ENCODE data around the gene SCLY.

Gene SCLY

DNA sequence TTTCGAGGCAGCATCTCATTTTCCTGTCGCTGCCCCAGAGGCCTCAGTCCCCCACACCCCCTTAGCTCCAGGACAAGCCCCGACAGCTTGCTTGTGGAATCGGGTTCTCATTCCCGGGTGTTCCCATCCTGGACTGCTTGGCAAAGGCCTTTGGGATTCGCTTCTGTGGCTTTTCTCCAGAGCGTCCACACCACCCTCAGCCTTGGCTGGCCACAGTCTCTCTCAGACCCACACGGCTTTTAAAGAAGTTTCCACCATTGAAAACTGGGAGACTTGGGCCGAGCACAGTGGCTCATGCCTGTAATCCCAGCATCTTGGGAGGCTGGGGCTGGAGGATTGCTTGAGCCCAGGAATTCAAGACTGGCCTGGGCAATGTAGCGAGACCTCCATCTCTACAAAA is 42.1 kb downstream of the SCLY start:
- no peak for DNase-seq (ENCODE audit: low spot score)
- in situ Hi-C loops (cut with MboI; ENCODE audit: low pct_unique_long_range_greater_than_20kb, low sequenced_read_pairs, unreplicated experiment): no loop called here
- TF ChIP-seq, protein P1, sequence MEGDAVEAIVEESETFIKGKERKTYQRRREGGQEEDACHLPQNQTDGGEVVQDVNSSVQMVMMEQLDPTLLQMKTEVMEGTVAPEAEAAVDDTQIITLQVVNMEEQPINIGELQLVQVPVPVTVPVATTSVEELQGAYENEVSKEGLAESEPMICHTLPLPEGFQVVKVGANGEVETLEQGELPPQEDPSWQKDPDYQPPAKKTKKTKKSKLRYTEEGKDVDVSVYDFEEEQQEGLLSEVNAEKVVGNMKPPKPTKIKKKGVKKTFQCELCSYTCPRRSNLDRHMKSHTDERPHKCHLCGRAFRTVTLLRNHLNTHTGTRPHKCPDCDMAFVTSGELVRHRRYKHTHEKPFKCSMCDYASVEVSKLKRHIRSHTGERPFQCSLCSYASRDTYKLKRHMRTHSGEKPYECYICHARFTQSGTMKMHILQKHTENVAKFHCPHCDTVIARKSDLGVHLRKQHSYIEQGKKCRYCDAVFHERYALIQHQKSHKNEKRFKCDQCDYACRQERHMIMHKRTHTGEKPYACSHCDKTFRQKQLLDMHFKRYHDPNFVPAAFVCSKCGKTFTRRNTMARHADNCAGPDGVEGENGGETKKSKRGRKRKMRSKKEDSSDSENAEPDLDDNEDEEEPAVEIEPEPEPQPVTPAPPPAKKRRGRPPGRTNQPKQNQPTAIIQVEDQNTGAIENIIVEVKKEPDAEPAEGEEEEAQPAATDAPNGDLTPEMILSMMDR (IDR thresholded peaks at IDR 0.05; ENCODE audit: extremely low read depth, insufficient read depth, missing control alignments): no peak

DNA sequence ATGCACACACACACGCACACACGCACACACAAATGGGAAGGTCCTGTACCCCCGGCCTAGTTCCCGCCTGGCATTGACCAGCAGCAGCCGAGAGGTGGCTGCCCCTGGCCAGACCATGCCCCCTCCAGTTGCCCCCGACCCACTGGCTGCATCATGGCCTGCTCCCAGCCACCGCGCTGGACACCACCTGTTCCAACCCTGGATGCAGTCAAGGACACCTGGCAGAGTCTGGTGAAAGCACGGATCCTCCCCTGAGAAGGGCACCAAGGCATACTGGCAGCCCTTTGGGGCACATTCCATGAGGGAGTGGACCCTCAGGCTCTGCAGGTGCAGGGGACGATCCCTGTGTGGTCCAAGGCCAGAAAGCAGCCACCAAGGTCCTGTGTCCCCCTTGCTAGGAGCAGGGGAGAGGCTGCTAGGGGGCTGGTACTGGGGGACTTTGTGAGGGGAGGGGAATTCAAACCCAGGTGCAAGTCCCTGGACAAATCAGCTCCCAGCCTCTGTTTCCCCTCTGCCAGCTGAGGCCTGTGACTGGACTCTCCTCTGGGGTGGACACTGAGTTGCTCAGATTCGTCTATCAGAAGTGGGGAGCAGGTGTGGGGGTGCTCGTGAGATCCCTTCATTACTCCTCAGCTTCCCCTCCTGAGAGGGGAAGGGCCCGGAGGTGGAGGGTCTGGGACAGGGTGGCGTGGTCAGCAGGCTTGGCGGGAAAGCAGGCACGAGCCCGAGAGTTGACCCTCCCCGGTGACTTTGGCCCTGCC is 42.8 kb downstream of the SCLY start:
- no peak for DNase-seq (ENCODE audit: low spot score)
- in situ Hi-C loops (cut with MboI; ENCODE audit: low pct_unique_long_range_greater_than_20kb, low sequenced_read_pairs, unreplicated experiment): no loop called here
- TF ChIP-seq, protein P1 (IDR thresholded peaks at IDR 0.05; ENCODE audit: extremely low read depth, insufficient read depth, missing control alignments): no peak

DNA sequence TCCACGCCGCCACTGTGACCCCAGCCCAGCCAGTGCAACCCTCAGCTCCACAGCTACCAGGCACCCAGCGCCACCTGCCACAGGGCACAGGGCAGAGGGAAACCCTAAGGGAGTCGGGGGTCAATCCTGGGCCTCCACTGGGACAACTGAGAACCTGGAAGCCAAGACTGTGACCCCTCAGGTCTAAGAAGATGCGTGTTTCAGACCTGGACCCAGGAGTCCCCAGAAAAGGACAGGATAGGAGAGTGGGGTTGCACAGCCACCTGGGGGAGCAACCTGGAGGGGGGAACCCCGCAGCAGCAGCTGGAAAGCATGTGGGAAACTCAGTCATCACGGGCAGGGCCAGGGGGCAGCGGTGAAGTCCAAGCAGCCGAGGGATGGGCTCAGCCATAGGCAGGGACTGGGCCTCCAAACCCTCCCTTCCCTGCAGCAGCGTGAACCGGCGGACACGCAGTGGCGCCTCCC is 43.5 kb downstream of the SCLY start:
- DNase-seq (ENCODE audit: low spot score): no peak
- TF ChIP-seq, protein P1 (IDR thresholded peaks at IDR 0.05; ENCODE audit: extremely low read depth, insufficient read depth, missing control alignments): no peak
- in situ Hi-C loops (cut with MboI; ENCODE audit: low pct_unique_long_range_greater_than_20kb, low sequenced_read_pairs, unreplicated experiment): no loop called here

- no peak for DNase-seq (ENCODE audit: low spot score)
- in situ Hi-C loops (cut with MboI; ENCODE audit: low pct_unique_long_range_greater_than_20kb, low sequenced_read_pairs, unreplicated experiment): no loop called here
- TF ChIP-seq, protein P1 (IDR thresholded peaks at IDR 0.05; ENCODE audit: extremely low read depth, insufficient read depth, missing control alignments): no peak
These were observed 44.0 kb downstream of the SCLY start for GRCh38 chr2:238104691-238105371.

DNA sequence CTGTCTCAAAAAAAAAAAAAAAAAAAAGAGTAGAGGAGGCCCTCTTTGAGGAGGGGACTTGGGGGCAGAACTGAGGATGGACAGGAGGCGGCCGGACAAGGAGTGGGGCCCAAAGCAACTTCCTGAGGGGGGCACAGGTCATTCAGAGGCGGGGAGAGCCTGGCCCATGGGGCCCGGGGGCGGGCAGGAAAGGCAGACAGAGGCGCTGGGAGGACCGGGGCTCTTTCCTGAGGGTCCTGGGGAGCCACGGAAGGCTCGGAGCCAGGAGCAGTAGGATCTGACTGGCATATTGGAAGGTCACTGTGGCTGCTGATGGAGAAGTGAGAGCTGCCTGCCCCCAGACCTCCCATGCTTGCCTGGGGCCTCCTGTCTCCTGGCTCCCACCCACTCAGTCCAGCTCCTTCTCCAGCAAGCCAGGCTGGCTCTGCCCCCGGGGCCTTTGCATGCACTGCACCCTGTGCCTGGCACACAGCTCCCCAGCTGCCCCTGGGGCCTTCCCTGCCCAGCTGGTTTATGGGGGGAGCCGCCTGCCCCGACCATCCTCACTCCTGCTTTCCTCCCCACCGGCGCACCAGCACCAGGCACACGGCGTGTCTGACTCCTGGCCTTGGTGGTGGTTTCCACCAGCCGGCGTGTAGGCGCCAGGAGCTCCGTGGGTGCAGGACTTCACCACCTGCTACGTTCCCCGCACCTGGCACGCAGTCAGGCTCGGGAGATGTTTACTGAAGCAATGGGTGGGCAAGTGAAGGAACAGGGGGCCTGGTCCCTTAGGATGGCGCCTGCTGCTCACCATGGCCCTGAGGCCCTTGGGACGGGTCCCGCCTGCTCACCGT is 44.9 kb downstream of the SCLY start:
- in situ Hi-C loops (cut with MboI; ENCODE audit: low pct_unique_long_range_greater_than_20kb, low sequenced_read_pairs, unreplicated experiment): no loop called here
- TF ChIP-seq, protein P1 (IDR thresholded peaks at IDR 0.05; ENCODE audit: extremely low read depth, insufficient read depth, missing control alignments): no peak
- no peak for DNase-seq (ENCODE audit: low spot score)

- TF ChIP-seq, protein P1 (IDR thresholded peaks at IDR 0.05; ENCODE audit: extremely low read depth, insufficient read depth, missing control alignments): no peak
- DNase-seq (ENCODE audit: low spot score): no peak
- in situ Hi-C loops (cut with MboI; ENCODE audit: low pct_unique_long_range_greater_than_20kb, low sequenced_read_pairs, unreplicated experiment): no loop called here
These were observed 45.5 kb downstream of the SCLY start for GRCh38 chr2:238106339-238106697.
